GM12892 (cell line): ENCODE results near the gene TMEM87B.
"Not testable (repeated sequence)": the region's sequence is repeated elsewhere in the genome, so short reads cannot be mapped to it uniquely, and the experiment has no call there.

Experiments
- DNase-seq: peaks from one replicate; pipeline ENCODE4 v3.0.0; 2011; ENCODE audit not compliant: insufficient read length
- FAIRE-seq: peaks from 2 replicates; lab custom pipeline; 2011; peaks lifted over from hg19 to GRCh38; lab: Jason Lieb, UNC
- POLR2A ChIP-seq: IDR thresholded peaks from 2 replicates; pipeline ENCODE4 v1.6.1; 2011; ENCODE audit warnings: low read depth, low read length, control low read depth
- POLR2AphosphoS5 ChIP-seq: IDR thresholded peaks from 2 replicates; pipeline ENCODE4 v1.6.1; 2011; ENCODE audit warnings: low read depth, low read length, control low read depth
- TAF1 ChIP-seq: IDR thresholded peaks from 2 replicates; pipeline ENCODE4 v1.6.1; 2011; ENCODE audit warnings: low read depth, mild to moderate bottlenecking, control low read depth, low read length, borderline replicate concordance

Gene TMEM87B

GRCh38 chr2:112056626-112056987, 1.5 kb downstream of the TMEM87B start:
- FAIRE-seq (no peak), DNase-seq (no peak)
- TF ChIP-seq TAF1, result no peak
- no peak for TF ChIP-seq POLR2AphosphoS5
- no peak for TF ChIP-seq POLR2A

- no peak for TF ChIP-seq TAF1
- TF ChIP-seq POLR2A, result no peak
- no peak for TF ChIP-seq POLR2AphosphoS5
- FAIRE-seq (no peak), DNase-seq (no peak)
Measured at GRCh38 chr2:112059671-112060070, 4.6 kb downstream of the TMEM87B start.

GRCh38 chr2:112061299-112061698, 6.2 kb downstream of the TMEM87B start:
- no peak for TF ChIP-seq POLR2A
- DNase-seq (no peak), FAIRE-seq (no peak)

GRCh38 chr2:112061840-112062239, 6.8 kb downstream of the TMEM87B start:
- FAIRE-seq (no peak), DNase-seq (no peak)
- no peak for TF ChIP-seq POLR2A
- no peak for TF ChIP-seq POLR2AphosphoS5
- TF ChIP-seq TAF1, result no peak

GRCh38 chr2:112062894-112063293, 7.8 kb downstream of the TMEM87B start:
- DNase-seq (no peak), FAIRE-seq (no peak)
- TF ChIP-seq POLR2A, result no peak
- TF ChIP-seq POLR2AphosphoS5, result no peak
- no peak for TF ChIP-seq TAF1

GRCh38 chr2:112065486-112065885, 10.4 kb downstream of the TMEM87B start:
- FAIRE-seq (no peak), DNase-seq (no peak)
- TF ChIP-seq POLR2A, result no peak
- no peak for TF ChIP-seq TAF1
- TF ChIP-seq POLR2AphosphoS5, result no peak

- DNase-seq (no peak), FAIRE-seq (no peak)
- TF ChIP-seq TAF1, result no peak
- no peak for TF ChIP-seq POLR2A
- no peak for TF ChIP-seq POLR2AphosphoS5
Measured at GRCh38 chr2:112065966-112066365, 10.9 kb downstream of the TMEM87B start.

- FAIRE-seq, DNase-seq: not testable (repeated sequence)
Measured at GRCh38 chr2:112069794-112070193, 14.7 kb downstream of the TMEM87B start.

- no peak for TF ChIP-seq POLR2A
- TF ChIP-seq POLR2AphosphoS5, result no peak
- TF ChIP-seq TAF1, result no peak
- FAIRE-seq (no peak), DNase-seq (no peak)
Measured at GRCh38 chr2:112073875-112074274, 18.8 kb downstream of the TMEM87B start.

- FAIRE-seq, result no peak
- no peak for DNase-seq
- no peak for TF ChIP-seq POLR2A
- no peak for TF ChIP-seq POLR2AphosphoS5
- no peak for TF ChIP-seq TAF1
Measured at GRCh38 chr2:112074506-112074905, 19.4 kb downstream of the TMEM87B start.

GRCh38 chr2:112075490-112076260, 20.6 kb downstream of the TMEM87B start:
- TF ChIP-seq POLR2A (no peak), POLR2AphosphoS5 (no peak), TAF1 (no peak)
- DNase-seq (no peak), FAIRE-seq (no peak)

- DNase-seq, result no peak
- no peak for FAIRE-seq
- TF ChIP-seq TAF1, result no peak
- TF ChIP-seq POLR2AphosphoS5, result no peak
- no peak for TF ChIP-seq POLR2A
Measured at GRCh38 chr2:112077814-112078213, 22.7 kb downstream of the TMEM87B start.
